NCI-H69 (cell line): Measurements from ENCODE around the gene L1TD1.
A peak's percentile ranks its signal among the peaks of the same experiment; 100 is the strongest.
"Not testable (repeated sequence)": the region's sequence is repeated elsewhere in the genome, so short reads cannot be mapped to it uniquely, and the experiment has no call there.

Experiments used
- DNase-seq: peaks from one replicate; lab custom pipeline; 2025; lab: John Stamatoyannopoulos, UW

The L1TD1 gene

GRCh38 chr1:62194651-62195544 is at the start of gene L1TD1:
Gene L1TD1, plus strand, starts transcription at chr1:62194849. Its CDS starts 11,780 bp downstream, at chr1:62206629.
- DNase-seq, result no peak

DNA sequence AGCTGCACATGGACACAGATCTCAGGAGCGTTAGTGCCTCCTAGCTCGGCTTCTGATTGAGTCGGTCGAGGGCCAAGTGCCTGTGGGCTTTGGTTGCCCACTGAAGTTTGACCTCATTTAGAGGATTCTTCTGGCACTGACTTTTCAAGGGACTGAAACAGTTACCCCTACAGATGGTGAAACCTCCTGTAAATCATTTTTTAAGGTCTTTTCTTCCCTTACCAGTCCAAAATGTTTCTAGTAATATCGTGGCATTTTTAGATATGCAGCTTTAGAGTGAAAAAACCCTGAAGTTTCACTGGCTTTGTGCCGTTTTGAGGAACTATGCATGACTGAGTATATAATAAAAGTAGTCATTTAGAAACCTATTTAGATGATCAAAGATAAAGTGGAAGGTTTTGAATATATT is 34.7 kb upstream of the L1TD1 start:
- no peak for DNase-seq

DNA sequence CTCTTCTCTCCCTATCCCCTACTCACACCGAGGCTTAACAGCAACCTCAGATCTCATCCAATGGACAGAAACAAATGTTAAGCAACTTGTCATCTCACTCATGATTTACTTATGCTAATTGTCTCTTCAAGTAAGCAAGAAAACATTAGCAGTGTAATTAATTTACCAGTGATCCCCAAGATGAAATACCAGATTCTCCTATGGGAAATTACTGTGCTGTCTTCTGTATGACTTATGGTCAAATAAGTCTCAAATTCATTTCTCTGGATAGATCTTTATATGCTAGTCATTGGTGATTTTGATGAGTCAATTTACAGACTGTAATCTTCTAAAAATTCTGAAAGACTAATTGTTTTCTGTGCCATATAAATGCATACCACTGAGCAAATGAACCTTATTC is 32.9 kb upstream of the L1TD1 start:
- no peak for DNase-seq

- DNase-seq, result not testable (repeated sequence)
Measured at GRCh38 chr1:62170380-62170779, 24.3 kb upstream of the L1TD1 start.

GRCh38 chr1:62175568-62176179 is 19.0 kb upstream of the L1TD1 start:
- DNase-seq, result peak; percentile 69

GRCh38 chr1:62176597-62177312 is 17.9 kb upstream of the L1TD1 start:
- DNase-seq, result no peak

GRCh38 chr1:62177621-62178020 is 17.0 kb upstream of the L1TD1 start:
- DNase-seq, result no peak

DNA sequence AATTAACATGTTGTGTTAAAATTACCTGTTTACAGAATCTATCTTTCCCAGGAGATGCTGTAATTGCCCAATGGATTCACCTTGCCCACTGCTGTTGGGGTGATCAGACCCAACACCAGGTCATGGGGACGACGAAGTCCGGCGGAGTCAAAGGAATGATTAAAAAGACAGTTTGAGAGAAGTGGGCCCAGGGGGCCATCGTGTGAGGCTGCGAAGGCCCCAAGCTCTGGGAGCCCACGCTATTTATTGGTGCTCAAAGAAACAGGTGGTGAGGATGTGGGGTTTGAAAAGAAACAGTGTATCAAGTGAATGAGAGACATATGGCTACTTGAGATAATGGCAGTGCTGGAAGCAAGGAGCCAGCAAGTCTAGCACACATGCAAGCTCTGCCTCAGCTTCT is 16.3 kb upstream of the L1TD1 start:
- DNase-seq, result peak; percentile 79

GRCh38 chr1:62180054-62180453 is 14.6 kb upstream of the L1TD1 start:
- DNase-seq, result not testable (repeated sequence)

GRCh38 chr1:62180639-62181038 is 14.0 kb upstream of the L1TD1 start:
- DNase-seq, result peak; percentile 30

- no peak for DNase-seq
Measured at GRCh38 chr1:62181532-62181931, 13.1 kb upstream of the L1TD1 start.

GRCh38 chr1:62182157-62182556 is 12.5 kb upstream of the L1TD1 start:
- DNase-seq, result peak; percentile 79

DNA sequence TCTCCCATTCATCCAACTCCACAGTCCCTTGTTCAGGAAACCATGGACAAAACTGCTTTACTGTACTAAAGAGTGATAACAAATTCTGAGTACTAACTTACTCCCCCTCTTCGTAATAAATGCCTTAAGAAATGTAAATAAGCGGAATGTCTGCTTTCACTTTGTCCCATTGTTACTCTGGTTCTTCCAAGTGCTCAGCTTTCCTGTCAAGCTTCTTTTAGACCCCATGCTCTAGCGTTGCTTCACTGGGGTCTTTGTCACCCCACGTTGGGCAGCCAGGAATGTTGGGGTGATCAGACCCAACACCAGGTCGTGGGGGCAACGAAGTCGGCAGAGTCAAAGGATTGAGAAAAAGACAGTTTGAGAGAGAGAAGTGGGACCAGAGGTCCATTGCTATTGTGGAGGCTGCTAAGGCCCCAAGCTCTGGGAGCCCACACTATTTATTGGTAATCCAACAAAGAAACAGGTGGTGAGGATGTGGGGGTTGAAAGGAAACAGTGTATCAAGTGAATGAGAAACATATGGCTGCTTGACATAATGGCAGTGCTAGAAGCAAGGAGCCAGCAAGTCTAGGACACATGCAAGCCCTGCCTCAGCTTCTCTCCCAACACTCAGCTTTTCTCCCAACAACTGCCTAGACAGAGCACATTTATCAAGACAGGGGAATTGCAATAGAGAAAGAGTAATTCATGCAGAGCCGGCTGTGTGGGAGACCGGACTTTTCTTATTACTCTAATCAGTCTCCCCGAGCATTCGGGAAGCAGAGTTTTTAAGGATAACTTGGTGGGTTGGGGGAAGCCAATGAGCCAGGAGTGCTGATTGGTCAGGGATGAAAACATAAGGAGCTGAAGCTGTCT is 11.3 kb upstream of the L1TD1 start:
- peak; percentile 66 for DNase-seq

- no peak for DNase-seq
Measured at GRCh38 chr1:62184336-62184735, 10.3 kb upstream of the L1TD1 start.

GRCh38 chr1:62185233-62185632 is 9.4 kb upstream of the L1TD1 start:
- not testable (repeated sequence) for DNase-seq

GRCh38 chr1:62185677-62186076 is 9.0 kb upstream of the L1TD1 start:
- no peak for DNase-seq

- DNase-seq, result no peak
Measured at GRCh38 chr1:62187548-62187947, 7.1 kb upstream of the L1TD1 start.

- no peak for DNase-seq
Measured at GRCh38 chr1:62188111-62188510, 6.5 kb upstream of the L1TD1 start.

DNA sequence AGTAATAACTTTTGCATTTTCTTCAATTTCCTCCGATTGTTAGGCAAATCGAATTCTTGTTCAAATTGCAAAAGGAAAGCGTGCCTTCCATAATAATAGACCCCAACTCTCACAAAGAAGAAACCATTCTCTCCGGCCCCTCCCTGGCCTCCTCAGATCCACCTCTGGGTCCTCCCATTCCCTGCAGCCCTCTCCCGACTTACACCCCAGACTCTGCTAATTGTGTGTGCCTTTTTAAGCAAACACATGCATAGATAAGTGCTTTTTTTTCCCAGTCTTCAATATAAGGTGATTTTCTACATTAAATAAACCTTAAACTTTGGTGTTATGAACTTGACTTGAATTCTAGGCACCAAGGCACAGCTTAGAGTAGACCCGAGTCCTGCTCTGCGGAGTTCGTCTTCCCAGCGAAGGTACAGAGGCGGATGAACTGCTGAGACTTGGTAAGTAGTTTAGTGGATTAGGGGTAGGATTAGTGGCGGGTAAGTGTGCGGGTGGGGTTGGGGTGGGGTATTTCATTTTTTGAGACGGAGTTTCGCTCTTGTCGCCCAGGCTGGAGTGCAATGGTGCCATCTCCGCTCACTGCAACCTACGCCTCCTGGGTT is 1.5 kb downstream of the L1TD1 start:
- DNase-seq, result no peak

DNA sequence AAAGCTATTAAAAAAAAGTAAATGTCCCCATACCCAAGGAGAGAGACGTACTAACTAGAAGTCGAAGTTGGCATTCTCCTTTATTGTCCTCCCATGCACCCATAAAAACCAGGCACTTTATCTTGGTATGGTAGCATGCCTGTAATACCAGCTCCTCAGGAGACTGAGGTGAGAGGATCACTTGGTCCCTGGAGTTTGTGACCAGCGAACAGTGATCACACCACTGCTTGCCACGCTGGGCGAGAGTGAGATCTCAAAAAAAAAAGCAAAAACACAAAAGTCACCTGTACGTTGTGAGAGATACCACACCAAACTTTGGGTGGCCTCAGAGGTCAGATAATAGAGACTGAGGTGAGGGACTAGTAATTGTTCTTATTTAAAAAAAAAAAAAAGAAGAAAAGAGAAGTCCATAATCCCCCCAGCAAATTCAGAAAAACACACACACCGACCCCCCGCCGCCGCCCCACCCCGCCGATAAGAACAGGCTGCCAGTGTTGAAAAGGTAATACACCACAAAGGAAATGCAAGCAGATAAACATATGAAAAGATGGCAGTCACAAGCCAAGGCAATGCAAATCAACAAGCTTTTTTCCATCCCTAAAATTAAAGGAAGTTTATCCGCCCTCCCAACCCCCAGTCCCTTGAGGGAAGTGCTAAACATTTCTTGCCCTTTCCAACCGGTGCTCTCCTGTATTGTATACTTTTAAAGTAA is 3.6 kb downstream of the L1TD1 start:
- no peak for DNase-seq

GRCh38 chr1:62198781-62199125 is 4.1 kb downstream of the L1TD1 start:
- DNase-seq, result peak; percentile 6
